ENCODE measurements around the gene MFSD11.
"Not testable (repeated sequence)": the region's sequence is repeated elsewhere in the genome, so short reads cannot be mapped to it uniquely, and the experiment has no call there.

DNA sequence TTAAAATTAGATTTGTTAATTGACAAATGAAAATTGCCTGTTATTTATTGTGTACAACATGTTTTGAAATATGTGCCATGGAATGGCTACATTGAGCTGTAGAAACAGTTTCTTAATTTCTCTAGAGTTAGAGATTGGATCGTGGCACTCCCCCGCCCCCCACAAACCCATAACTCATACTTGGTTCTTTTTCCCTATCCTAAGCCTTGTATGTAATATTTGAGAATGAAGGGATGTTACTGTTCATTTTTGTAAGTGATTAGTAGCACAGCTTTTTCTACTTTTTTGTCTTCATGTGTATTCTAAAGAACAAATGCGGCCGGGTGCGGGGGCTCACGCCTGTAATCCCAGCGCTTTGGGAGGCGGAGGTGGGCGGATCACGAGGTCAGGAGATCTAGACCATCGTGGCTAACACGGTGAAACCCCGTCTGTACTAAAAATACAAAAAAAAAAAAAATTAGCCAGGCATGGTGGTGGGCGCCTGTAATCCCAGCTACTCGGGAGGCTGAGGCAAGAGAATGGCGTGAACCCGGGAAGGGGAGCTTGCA is 1.7 kb downstream of the MFSD11 start:
- TF ChIP-seq, protein P1, sequence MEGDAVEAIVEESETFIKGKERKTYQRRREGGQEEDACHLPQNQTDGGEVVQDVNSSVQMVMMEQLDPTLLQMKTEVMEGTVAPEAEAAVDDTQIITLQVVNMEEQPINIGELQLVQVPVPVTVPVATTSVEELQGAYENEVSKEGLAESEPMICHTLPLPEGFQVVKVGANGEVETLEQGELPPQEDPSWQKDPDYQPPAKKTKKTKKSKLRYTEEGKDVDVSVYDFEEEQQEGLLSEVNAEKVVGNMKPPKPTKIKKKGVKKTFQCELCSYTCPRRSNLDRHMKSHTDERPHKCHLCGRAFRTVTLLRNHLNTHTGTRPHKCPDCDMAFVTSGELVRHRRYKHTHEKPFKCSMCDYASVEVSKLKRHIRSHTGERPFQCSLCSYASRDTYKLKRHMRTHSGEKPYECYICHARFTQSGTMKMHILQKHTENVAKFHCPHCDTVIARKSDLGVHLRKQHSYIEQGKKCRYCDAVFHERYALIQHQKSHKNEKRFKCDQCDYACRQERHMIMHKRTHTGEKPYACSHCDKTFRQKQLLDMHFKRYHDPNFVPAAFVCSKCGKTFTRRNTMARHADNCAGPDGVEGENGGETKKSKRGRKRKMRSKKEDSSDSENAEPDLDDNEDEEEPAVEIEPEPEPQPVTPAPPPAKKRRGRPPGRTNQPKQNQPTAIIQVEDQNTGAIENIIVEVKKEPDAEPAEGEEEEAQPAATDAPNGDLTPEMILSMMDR (conservative IDR thresholded peaks at IDR 0.05): not testable (repeated sequence)
- not testable (repeated sequence) for TF ChIP-seq ZFX (IDR thresholded peaks at IDR 0.05)
